Activated CD8-positive, alpha-beta T cell treated with anti-CD3 and anti-CD28 coated beads, Interleukin-2, amount 10 ng/mL, durations not matched to agents 7 days and 5 days (primary cell): ENCODE data around the gene CYP2J2. TPM values are rescaled to one million over a fixed set of nuclear protein-coding genes. Genes with fewer than 3 reads are reported as not detected.
"Not testable (repeated sequence)": the region's sequence is repeated elsewhere in the genome, so short reads cannot be mapped to it uniquely, and the experiment has no call there.

ENCODE experiments used
- ATAC-seq: fragments of 150-1000 bp; cut with Tn5 transposase; one replicate; pipeline ENCODE4 v1.10.0; 2021; ENCODE audit warnings: moderate library complexity
- CTCF ChIA-PET: fragments of 350-600 bp; sonication (Branson Sonifier 250); formaldehyde crosslinking; loops from one replicate; lab custom pipeline; 2021; ENCODE audit warnings: antibody characterized with exemption; lab: Charles Lee
- POLR2A ChIA-PET: fragments of 350-600 bp; sonication (Branson Sonifier 250); formaldehyde crosslinking; loops from one replicate; lab custom pipeline; 2021; ENCODE audit warnings: antibody characterized with exemption; lab: Charles Lee
- DNase-seq: peaks from one replicate; pipeline ENCODE4 v3.0.0-alpha.2; 2020
- H3K27ac Mint-ChIP-seq: one replicate; pipeline ENCODE4 v1.8.0; 2021; ENCODE audit warnings: mild to moderate bottlenecking, mixed read lengths
- H3K27me3 Mint-ChIP-seq: one replicate; pipeline ENCODE4 v1.8.0; 2021; ENCODE audit warnings: low read depth, mixed read lengths
- H3K36me3 Mint-ChIP-seq: one replicate; pipeline ENCODE4 v1.8.0; 2021; ENCODE audit warnings: low read depth, mixed read lengths
- H3K4me1 Mint-ChIP-seq: one replicate; pipeline ENCODE4 v1.8.0; 2021; ENCODE audit warnings: low read depth, mixed read lengths
- H3K4me3 Mint-ChIP-seq: one replicate; pipeline ENCODE4 v1.8.0; 2021; ENCODE audit warnings: mild to moderate bottlenecking, mixed read lengths
- H3K9me3 Mint-ChIP-seq: one replicate; pipeline ENCODE4 v1.8.0; 2022; ENCODE audit warnings: mixed read lengths; ENCODE audit not compliant: insufficient read depth
- total RNA-seq, 2 experiments: library from RNA; stranded (reverse); gene quantifications; one replicate each; pipeline ENCODE4 v1.2.3, GENCODE V29; 2021

The CYP2J2 gene
- total RNA-seq, 2 experiments from 2014 or later = 2.7 to 3.1 TPM

GRCh38 chr1:59917785-59918180, 8.8 kb downstream of the CYP2J2 start:
- DNase-seq (no peak), ATAC-seq (no peak)
- Mint-ChIP-seq H3K27ac (no peak overlapping the region), H3K4me1 (peaks cover 6% of the 10 kb centered on the region), H3K36me3 (no peaks in the 10 kb centered on the region), H3K9me3 (no peaks in the 10 kb centered on the region), H3K27me3 (no peaks in the 10 kb centered on the region), H3K4me3 (no peak overlapping the region)
- CTCF ChIA-PET = interaction anchor here (0.9 to 1.0 kb wide), 2 partner anchors 8 to 30 kb away, joined by 3 to 4 read pairs; no protein-coding TSS in a partner anchor
- POLR2A ChIA-PET = no interaction called here

- Mint-ChIP-seq H3K27me3 (no peaks in the 10 kb centered on the region), H3K27ac (no peak overlapping the region)
- CTCF ChIA-PET = no interaction called here
Observed at GRCh38 chr1:59917026-59917784, 9.4 kb downstream of the CYP2J2 start.

GRCh38 chr1:59915516-59915915, 11.1 kb downstream of the CYP2J2 start:
- ChIA-PET POLR2A (no interaction called here), CTCF (no interaction called here)
- peaks cover 2% of the 10 kb centered on the region for H3K36me3 Mint-ChIP-seq
- no peak for ATAC-seq
- H3K27me3 Mint-ChIP-seq = no peaks in the 10 kb centered on the region
- no peak for DNase-seq
- H3K4me3 Mint-ChIP-seq = no peak overlapping the region
- no peaks in the 10 kb centered on the region for H3K9me3 Mint-ChIP-seq
- H3K4me1 Mint-ChIP-seq = peaks cover 6% of the 10 kb centered on the region
- H3K27ac Mint-ChIP-seq = no peak overlapping the region

More at GRCh38 chr1:59917026-59917784, 9.4 kb downstream of the CYP2J2 start:
- POLR2A ChIA-PET = no interaction called here
- Mint-ChIP-seq H3K36me3 (no peaks in the 10 kb centered on the region), H3K9me3 (no peaks in the 10 kb centered on the region), H3K4me3 (no peak overlapping the region), H3K4me1 (peaks cover 6% of the 10 kb centered on the region)
- no peak for ATAC-seq
- DNase-seq = no peak

GRCh38 chr1:59914791-59915286, 11.7 kb downstream of the CYP2J2 start:
- CTCF ChIA-PET, DNase-seq, H3K9me3 Mint-ChIP-seq, H3K4me3 Mint-ChIP-seq, H3K27me3 Mint-ChIP-seq, H3K27ac Mint-ChIP-seq, H3K4me1 Mint-ChIP-seq, H3K36me3 Mint-ChIP-seq, POLR2A ChIA-PET, ATAC-seq: not testable (repeated sequence)

GRCh38 chr1:59908682-59909081, 17.9 kb downstream of the CYP2J2 start:
- POLR2A ChIA-PET = interaction anchor here (0.6 kb wide), 1 partner anchor 749 kb away, joined by 3 read pairs; no protein-coding TSS in a partner anchor
- ATAC-seq = no peak
- no peak for DNase-seq
- H3K4me3 Mint-ChIP-seq = no peak overlapping the region
- no peak overlapping the region for H3K27ac Mint-ChIP-seq
- CTCF ChIA-PET = no interaction called here
- H3K4me1 Mint-ChIP-seq = no peaks in the 10 kb centered on the region
- H3K36me3 Mint-ChIP-seq = peaks cover 2% of the 10 kb centered on the region
- no peaks in the 10 kb centered on the region for H3K27me3 Mint-ChIP-seq
- no peaks in the 10 kb centered on the region for H3K9me3 Mint-ChIP-seq

DNA sequence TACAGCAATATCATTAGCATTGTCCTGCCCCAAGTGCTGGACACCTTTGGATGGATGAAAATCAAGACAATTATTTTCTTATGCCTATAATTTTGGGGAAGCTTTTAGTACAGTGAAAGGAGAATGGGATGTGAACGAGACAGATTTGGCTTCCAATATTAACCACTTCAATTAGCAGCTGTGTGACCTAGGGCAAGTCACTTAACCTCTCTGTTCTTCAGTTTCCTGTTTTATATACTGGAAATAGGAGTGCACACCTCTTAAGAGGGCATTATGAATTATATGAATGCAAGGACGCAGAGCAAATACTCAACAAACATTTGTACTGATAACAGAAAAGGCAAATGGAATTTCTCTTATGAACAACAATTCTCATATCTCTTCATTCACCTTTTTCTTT, 18.5 kb downstream of the CYP2J2 start:
- ATAC-seq (no peak), DNase-seq (no peak)
- ChIA-PET POLR2A (interaction anchor here (0.6 kb wide), 1 partner anchor 748 kb away, joined by 3 read pairs; no protein-coding TSS in a partner anchor), CTCF (no interaction called here)
- Mint-ChIP-seq H3K9me3 (no peaks in the 10 kb centered on the region), H3K27me3 (no peaks in the 10 kb centered on the region), H3K36me3 (peaks cover 2% of the 10 kb centered on the region), H3K4me1 (no peaks in the 10 kb centered on the region), H3K4me3 (no peak overlapping the region), H3K27ac (no peak overlapping the region)

DNA sequence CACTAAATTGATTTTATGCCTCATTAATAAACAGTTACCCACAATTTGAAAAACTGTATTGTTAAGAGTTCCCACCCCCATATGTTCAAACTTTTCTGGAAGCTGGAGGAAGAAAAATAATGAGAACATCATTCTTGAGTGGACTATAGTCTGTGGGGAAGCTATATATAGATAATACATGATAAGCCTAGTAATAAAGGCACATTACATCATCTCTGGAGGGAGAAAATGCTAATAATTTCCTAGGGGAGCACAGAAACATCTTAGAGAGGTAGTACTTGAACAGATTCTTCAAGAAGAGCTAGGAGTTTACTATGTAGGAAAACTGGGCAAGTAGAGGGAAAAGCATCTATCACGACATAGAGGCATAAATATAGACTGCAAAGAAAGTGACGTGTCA, 19.6 kb downstream of the CYP2J2 start:
- H3K27ac Mint-ChIP-seq = no peak overlapping the region
- no peak overlapping the region for H3K4me3 Mint-ChIP-seq
- H3K36me3 Mint-ChIP-seq = peaks cover 2% of the 10 kb centered on the region
- ChIA-PET POLR2A (no interaction called here), CTCF (interaction anchor here (3.1 kb wide), 1 partner anchor 41 kb away, joined by 12 read pairs; no protein-coding TSS in a partner anchor)
- DNase-seq (no peak), ATAC-seq (no peak)
- H3K4me1 Mint-ChIP-seq = no peaks in the 10 kb centered on the region
- H3K9me3 Mint-ChIP-seq = no peaks in the 10 kb centered on the region
- H3K27me3 Mint-ChIP-seq = no peaks in the 10 kb centered on the region

DNA sequence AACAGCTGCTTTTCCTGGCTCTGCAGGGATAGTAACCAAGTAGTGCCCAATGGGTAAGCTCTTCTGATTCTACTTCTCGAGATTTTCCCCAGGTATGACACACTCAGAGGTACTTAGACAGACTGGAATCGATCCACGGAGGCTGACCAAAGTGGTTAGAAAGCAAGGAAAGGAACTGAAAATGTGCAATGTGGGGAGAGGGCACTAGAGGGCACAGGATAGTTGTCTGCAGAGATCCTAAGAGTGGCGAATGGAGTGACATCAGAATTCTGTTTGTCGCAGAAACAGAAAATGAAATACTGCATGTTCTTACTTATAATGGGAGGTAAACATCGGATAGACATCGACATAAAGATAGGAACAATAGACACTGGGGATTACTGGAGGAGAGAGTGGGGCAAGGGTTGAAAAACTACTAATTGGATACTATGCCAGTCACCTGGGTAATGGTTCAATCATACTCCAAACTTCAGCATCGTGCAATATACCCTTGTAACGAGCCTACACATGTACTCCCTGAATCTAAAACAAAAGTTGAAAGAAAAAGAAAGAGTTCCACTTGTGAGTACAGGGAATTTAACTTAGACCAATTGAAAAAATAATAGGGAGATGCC, 23.3 kb downstream of the CYP2J2 start:
- H3K27ac Mint-ChIP-seq = no peak overlapping the region
- no peaks in the 10 kb centered on the region for H3K4me1 Mint-ChIP-seq
- CTCF ChIA-PET = interaction anchor here (0.7 to 4.1 kb wide), 9 partner anchors 10 to 61 kb away, joined by 3 to 51 read pairs (median 4); no protein-coding TSS in a partner anchor
- no peaks in the 10 kb centered on the region for H3K9me3 Mint-ChIP-seq
- no peaks in the 10 kb centered on the region for H3K36me3 Mint-ChIP-seq
- no peaks in the 10 kb centered on the region for H3K27me3 Mint-ChIP-seq
- H3K4me3 Mint-ChIP-seq = no peak overlapping the region
- DNase-seq = peak; percentile 45
- peak; percentile 47 for ATAC-seq
- POLR2A ChIA-PET = no interaction called here

GRCh38 chr1:59901770-59902388, 24.7 kb downstream of the CYP2J2 start:
- Mint-ChIP-seq H3K4me3 (no peak overlapping the region), H3K27me3 (no peaks in the 10 kb centered on the region), H3K27ac (no peak overlapping the region), H3K36me3 (no peaks in the 10 kb centered on the region), H3K4me1 (no peaks in the 10 kb centered on the region), H3K9me3 (no peaks in the 10 kb centered on the region)
- ChIA-PET CTCF (interaction anchor here (1.1 to 4.1 kb wide), 6 partner anchors 8 to 49 kb away, joined by 3 to 51 read pairs (median 8); no protein-coding TSS in a partner anchor), POLR2A (no interaction called here)
- ATAC-seq (no peak), DNase-seq (no peak)

GRCh38 chr1:59900640-59901039, 25.9 kb downstream of the CYP2J2 start:
- H3K9me3 Mint-ChIP-seq = no peaks in the 10 kb centered on the region
- H3K36me3 Mint-ChIP-seq = no peaks in the 10 kb centered on the region
- H3K27ac Mint-ChIP-seq = no peak overlapping the region
- ATAC-seq = no peak
- CTCF ChIA-PET = interaction anchor here (1.2 to 4.1 kb wide), 3 partner anchors 22 to 46 kb away, joined by 3 to 51 read pairs (median 11); no protein-coding TSS in a partner anchor
- no peak overlapping the region for H3K4me3 Mint-ChIP-seq
- DNase-seq = no peak
- no peaks in the 10 kb centered on the region for H3K27me3 Mint-ChIP-seq
- no peaks in the 10 kb centered on the region for H3K4me1 Mint-ChIP-seq
- POLR2A ChIA-PET = no interaction called here

- Mint-ChIP-seq H3K27ac (no peak overlapping the region), H3K9me3 (no peaks in the 10 kb centered on the region), H3K4me3 (no peak overlapping the region), H3K27me3 (no peaks in the 10 kb centered on the region), H3K36me3 (no peaks in the 10 kb centered on the region), H3K4me1 (peaks cover 1% of the 10 kb centered on the region)
- no peak for ATAC-seq
- DNase-seq = no peak
- ChIA-PET CTCF (no interaction called here), POLR2A (no interaction called here)
Observed at GRCh38 chr1:59898927-59899326, 27.6 kb downstream of the CYP2J2 start.
